Prostate gland (tissue), 2 donors: Measurements from ENCODE around the gene AKNA. TPM values are rescaled to one million over a fixed set of nuclear protein-coding genes. Genes with fewer than 3 reads are reported as not detected.
A peak's percentile ranks its signal among the peaks of the same experiment; 100 is the strongest.

Source experiments
- DNase-seq: peaks from one replicate; pipeline ENCODE4 v3.0.0-alpha.2; 2019; ENCODE audit warnings: low spot score
- H3K27ac ChIP-seq, 2 donors: fragments of 200-600 bp; sonication (generic); 2 replicates each; pipeline ENCODE4 v1.5.1; 2017 to 2019
- H3K27me3 ChIP-seq: fragments of 200-600 bp; sonication (generic); replicated peaks from 2 replicates; pipeline ENCODE4 v1.5.1; 2019; ENCODE audit not compliant: insufficient read depth
- H3K36me3 ChIP-seq, 2 donors: fragments of 200-600 bp; sonication (generic); 1 replicate in 1 of 2; 2 replicates in 1 of 2; pipeline versions ENCODE4 v1.5.1 to v1.8.1; 2017 to 2019
- H3K4me1 ChIP-seq: fragments of 200-600 bp; sonication (generic); replicated peaks from 2 replicates; pipeline ENCODE4 v1.5.1; 2019
- H3K4me3 ChIP-seq, 2 donors: fragments of 200-600 bp; sonication (generic); 2 replicates each; pipeline ENCODE4 v1.5.1; 2017 to 2019
- H3K9me3 ChIP-seq: fragments of 200-600 bp; sonication (generic); 2 replicates; pipeline ENCODE4 v1.5.1; 2017
- CTCF ChIP-seq, 4 experiments: fragments of 200-600 bp in 2 of 4; fragments of 450-650 bp in 2 of 4; sonication (generic) in 2 of 4; IDR thresholded peaks; 1 replicate in 3 of 4; 2 replicates in 1 of 4; pipeline ENCODE4 v1.5.1; 2016 to 2019; ENCODE audit warnings: antibody characterized with exemption in 4 of 4, mild to moderate bottlenecking in 2 of 4, moderate library complexity in 2 of 4
- POLR2A ChIP-seq: fragments of 450-650 bp; IDR thresholded peaks from one replicate; pipeline ENCODE4 v1.6.1; 2016; ENCODE audit warnings: antibody characterized with exemption, mild to moderate bottlenecking
- POLR2AphosphoS5 ChIP-seq: sonication (generic); formaldehyde crosslinking; IDR thresholded peaks from one replicate; pipeline ENCODE4 v1.6.1; 2017; ENCODE audit warnings: antibody characterized with exemption
- WGBS: methylation state at CpG from one replicate; pipeline ENCODE4 v1.1.5; 2018; 5-methylcytosine and 5-hydroxymethylcytosine counted together
- intact Hi-C: fragments of 100-400 bp; cut with DNase I; formaldehyde crosslinking; loops from one replicate; pipeline ENCODE4 v1.14.2; 2022
- total RNA-seq, 2 donors: library from RNA; depleted of rRNA; stranded (reverse); fragments of >200 nt; gene quantifications; one replicate each; pipeline ENCODE4 v1.1.0, GENCODE V29; 2016

The AKNA gene, protein sequence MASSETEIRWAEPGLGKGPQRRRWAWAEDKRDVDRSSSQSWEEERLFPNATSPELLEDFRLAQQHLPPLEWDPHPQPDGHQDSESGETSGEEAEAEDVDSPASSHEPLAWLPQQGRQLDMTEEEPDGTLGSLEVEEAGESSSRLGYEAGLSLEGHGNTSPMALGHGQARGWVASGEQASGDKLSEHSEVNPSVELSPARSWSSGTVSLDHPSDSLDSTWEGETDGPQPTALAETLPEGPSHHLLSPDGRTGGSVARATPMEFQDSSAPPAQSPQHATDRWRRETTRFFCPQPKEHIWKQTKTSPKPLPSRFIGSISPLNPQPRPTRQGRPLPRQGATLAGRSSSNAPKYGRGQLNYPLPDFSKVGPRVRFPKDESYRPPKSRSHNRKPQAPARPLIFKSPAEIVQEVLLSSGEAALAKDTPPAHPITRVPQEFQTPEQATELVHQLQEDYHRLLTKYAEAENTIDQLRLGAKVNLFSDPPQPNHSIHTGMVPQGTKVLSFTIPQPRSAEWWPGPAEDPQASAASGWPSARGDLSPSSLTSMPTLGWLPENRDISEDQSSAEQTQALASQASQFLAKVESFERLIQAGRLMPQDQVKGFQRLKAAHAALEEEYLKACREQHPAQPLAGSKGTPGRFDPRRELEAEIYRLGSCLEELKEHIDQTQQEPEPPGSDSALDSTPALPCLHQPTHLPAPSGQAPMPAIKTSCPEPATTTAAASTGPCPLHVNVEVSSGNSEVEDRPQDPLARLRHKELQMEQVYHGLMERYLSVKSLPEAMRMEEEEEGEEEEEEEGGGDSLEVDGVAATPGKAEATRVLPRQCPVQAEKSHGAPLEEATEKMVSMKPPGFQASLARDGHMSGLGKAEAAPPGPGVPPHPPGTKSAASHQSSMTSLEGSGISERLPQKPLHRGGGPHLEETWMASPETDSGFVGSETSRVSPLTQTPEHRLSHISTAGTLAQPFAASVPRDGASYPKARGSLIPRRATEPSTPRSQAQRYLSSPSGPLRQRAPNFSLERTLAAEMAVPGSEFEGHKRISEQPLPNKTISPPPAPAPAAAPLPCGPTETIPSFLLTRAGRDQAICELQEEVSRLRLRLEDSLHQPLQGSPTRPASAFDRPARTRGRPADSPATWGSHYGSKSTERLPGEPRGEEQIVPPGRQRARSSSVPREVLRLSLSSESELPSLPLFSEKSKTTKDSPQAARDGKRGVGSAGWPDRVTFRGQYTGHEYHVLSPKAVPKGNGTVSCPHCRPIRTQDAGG (N-terminal part only)
- 10 to 100 TPM; 20.5 to 30.1 TPM for total RNA-seq

DNA sequence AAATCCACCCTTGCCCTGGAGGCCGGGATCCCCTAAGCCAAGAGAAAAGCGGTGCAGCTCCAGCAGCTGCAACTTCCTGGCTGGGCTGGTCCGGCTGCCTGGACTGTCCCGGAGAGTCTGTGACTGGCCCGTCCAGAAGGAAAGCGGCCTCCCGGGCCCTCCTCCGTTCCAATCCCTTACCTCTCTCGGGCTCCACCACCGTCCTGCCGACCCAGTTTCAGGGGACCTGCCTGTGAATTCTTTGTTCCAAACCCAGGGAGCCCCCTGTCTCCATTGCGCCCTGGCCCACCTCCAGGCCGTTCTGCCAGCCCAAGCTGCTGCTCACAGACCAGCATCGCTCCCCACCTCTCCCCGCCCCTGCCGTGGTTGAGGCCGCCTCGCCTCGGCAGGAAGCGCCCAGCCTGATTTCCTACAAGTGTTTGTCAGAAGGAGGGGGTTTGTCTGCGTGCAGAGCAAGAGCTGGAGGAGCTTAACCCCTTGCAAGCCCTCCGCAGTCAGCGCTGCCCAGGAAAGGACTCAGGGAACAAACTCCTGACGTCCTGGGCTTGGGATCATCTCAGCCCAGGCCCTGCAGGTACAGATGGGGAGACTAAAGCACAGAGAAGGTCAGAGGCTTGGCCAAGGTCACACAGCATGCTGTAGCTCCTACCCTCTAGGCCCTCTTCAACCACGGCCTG lies at the start of gene AKNA:
AKNA (minus strand) TSS at position 303 of the 677 bp plus-strand sequence. CDS start 6,649 bp downstream, outside the sequence.
- Histone ChIP-seq H3K4me3 (peak within 1 kb of the TSS; percentile 43 to 46), H3K27ac (peak within 1 kb of the TSS; percentile 80 to 86), H3K27me3 (no peaks in the 10 kb centered on the region), H3K9me3 (no peaks in the 10 kb centered on the region), H3K36me3 (no peaks in the 10 kb centered on the region), H3K4me1 (peaks cover 19% of the 10 kb centered on the region)
- WGBS, result under 1% methylated on average over 18 of the region's 25 CpGs
- peak; percentile 63 for TF ChIP-seq POLR2A
- TF ChIP-seq POLR2AphosphoS5, result peak; percentile 77
- TF ChIP-seq CTCF (IDR thresholded peaks at IDR 0.05), result no peak
- intact Hi-C loops, result loop anchor here (5.0 kb wide), 1 partner anchor 36 kb away; no protein-coding TSS in a partner anchor
- DNase-seq, result peak; percentile 65

DNA sequence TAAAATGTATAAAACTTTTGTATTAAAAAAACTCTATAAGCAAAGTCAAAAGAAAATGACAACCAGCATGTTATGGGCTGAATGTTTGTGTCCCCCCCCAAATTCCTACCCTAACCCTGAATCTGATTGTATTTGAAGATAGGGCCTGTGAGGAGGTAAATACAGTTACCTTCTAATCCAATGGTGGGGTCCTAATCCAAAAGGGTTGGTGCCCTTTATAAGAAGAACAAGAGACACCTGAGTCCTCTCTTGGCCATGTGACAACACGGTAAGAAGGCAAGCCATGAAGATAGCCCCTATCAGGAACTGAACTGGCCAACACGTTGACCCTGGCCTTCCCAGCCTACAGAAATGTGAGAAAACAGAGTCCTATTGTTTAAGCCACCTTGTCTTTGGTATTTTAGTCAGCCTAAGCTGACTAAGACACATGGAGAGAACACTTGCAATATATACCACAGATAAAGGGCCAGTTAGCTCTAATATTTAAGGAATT lies 49.7 kb upstream of the AKNA start:
- Histone ChIP-seq H3K4me3 (no peak overlapping the region), H3K4me1 (no peaks in the 10 kb centered on the region), H3K27ac (no peak overlapping the region), H3K9me3 (no peaks in the 10 kb centered on the region), H3K36me3 (no peaks in the 10 kb centered on the region), H3K27me3 (no peaks in the 10 kb centered on the region)
- no peak for DNase-seq
- intact Hi-C loops, result loop anchor here (5.0 kb wide), 1 partner anchor 70 kb away; the partner anchor contains the start of gene WHRN
- 91% methylated on average over 2 of the region's 2 CpGs for WGBS
- TF ChIP-seq POLR2A, result no peak
- TF ChIP-seq CTCF (IDR thresholded peaks at IDR 0.05), result no peak
- TF ChIP-seq POLR2AphosphoS5, result no peak

DNA sequence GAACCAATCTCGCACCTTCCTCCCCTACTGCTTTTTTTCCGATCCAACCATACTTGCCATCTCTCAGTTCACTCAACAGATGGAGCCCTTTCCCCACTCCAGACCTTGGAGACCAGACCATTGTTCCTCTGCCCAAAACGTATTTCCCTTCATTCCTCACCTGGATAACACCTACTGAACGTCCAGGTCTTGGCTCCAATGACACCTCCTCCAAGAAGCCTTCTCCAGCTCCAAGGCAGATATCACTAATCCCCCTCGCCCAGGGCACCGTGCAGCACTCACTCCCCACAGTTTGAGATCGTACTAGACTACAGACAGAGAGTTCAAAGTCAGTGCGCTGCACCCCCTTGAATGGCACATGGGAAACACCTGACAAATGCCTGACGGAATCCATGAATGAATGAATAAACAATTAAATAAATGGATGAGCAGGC lies 47.1 kb upstream of the AKNA start:
- WGBS, result 41% methylated on average over 9 of the region's 9 CpGs
- H3K27ac ChIP-seq, result no peak overlapping the region
- H3K4me3 ChIP-seq, result no peak overlapping the region
- no peaks in the 10 kb centered on the region for H3K27me3 ChIP-seq
- no peaks in the 10 kb centered on the region for H3K9me3 ChIP-seq
- H3K4me1 ChIP-seq, result no peaks in the 10 kb centered on the region
- intact Hi-C loops, result loop anchor here (2.0 to 5.0 kb wide), 2 partner anchors 72 to 218 kb away; partner anchors contain the start of gene WHRN
- TF ChIP-seq POLR2A (no peak), CTCF (IDR thresholded peaks at IDR 0.05) (peak in 3 of 4 experiments; percentile 35 to 69 (median 69)), POLR2AphosphoS5 (peak; percentile 19)
- DNase-seq, result peak; percentile 39
- no peaks in the 10 kb centered on the region for H3K36me3 ChIP-seq

- TF ChIP-seq POLR2AphosphoS5 (no peak), POLR2A (no peak), CTCF (IDR thresholded peaks at IDR 0.05) (no peak)
- 66% methylated on average over 6 of the region's 6 CpGs for WGBS
These were observed 46.0 kb upstream of the AKNA start for GRCh38 chr9:114433720-114434255.

More at GRCh38 chr9:114433720-114434255, 46.0 kb upstream of the AKNA start:
- Histone ChIP-seq H3K4me3 (no peak overlapping the region), H3K27ac (no peak overlapping the region), H3K9me3 (no peaks in the 10 kb centered on the region), H3K4me1 (no peaks in the 10 kb centered on the region), H3K36me3 (no peaks in the 10 kb centered on the region), H3K27me3 (no peaks in the 10 kb centered on the region)
- intact Hi-C loops, result loop anchor here (2.0 kb wide), 1 partner anchor 219 kb away; no protein-coding TSS in a partner anchor
- DNase-seq, result no peak
